Astrocyte (in vitro differentiated cells and primary cell): ENCODE results near the gene KRTAP5-3. TPM values are rescaled to one million over a fixed set of nuclear protein-coding genes. Genes with fewer than 3 reads are reported as not detected.

Experiments
- DNase-seq: peaks from one replicate; pipeline ENCODE4 v3.0.0-alpha.2; 2010; ENCODE audit warnings: low read depth
- FAIRE-seq: peaks from 2 replicates; lab custom pipeline; 2011; peaks lifted over from hg19 to GRCh38; lab: Jason Lieb, UNC
- H2AFZ ChIP-seq: 2 replicates; pipeline ENCODE4 v1.6.0; 2012; ENCODE audit warnings: low read depth, low read length, inconsistent platforms
- H3K27ac ChIP-seq: 2 replicates; pipeline ENCODE4 v1.5.1; 2011; ENCODE audit warnings: low read depth, low read length, inconsistent platforms
- H3K27me3 ChIP-seq: 2 replicates; pipeline ENCODE4 v1.6.0; 2011; ENCODE audit warnings: low read length, inconsistent platforms; ENCODE audit not compliant: insufficient read depth
- H3K36me3 ChIP-seq: 2 replicates; pipeline ENCODE4 v1.5.1; 2011; ENCODE audit warnings: low read length, inconsistent platforms; ENCODE audit not compliant: insufficient read depth
- H3K4me1 ChIP-seq: 2 replicates; pipeline ENCODE4 v1.5.1; 2011; ENCODE audit warnings: low read length, inconsistent platforms; ENCODE audit not compliant: insufficient read depth
- H3K4me2 ChIP-seq: 2 replicates; pipeline ENCODE4 v1.6.0; 2012; ENCODE audit warnings: low read length, inconsistent platforms
- H3K4me3 ChIP-seq: 2 replicates; pipeline ENCODE4 v1.5.1; 2011; ENCODE audit warnings: low read depth, mild to moderate bottlenecking, low read length, inconsistent platforms; ENCODE audit not compliant: insufficient read depth
- H3K79me2 ChIP-seq: 2 replicates; pipeline ENCODE4 v1.6.0; 2012; ENCODE audit warnings: mild to moderate bottlenecking, low read length, inconsistent platforms; ENCODE audit not compliant: insufficient read depth
- H3K9ac ChIP-seq: 2 replicates; pipeline ENCODE4 v1.6.0; 2012; ENCODE audit warnings: mild to moderate bottlenecking, low read length, inconsistent platforms
- H3K9me3 ChIP-seq: 2 replicates; pipeline ENCODE4 v1.5.1; 2012; ENCODE audit warnings: low read depth, mild to moderate bottlenecking, low read length, inconsistent platforms; ENCODE audit not compliant: insufficient read depth
- H4K20me1 ChIP-seq: 2 replicates; pipeline ENCODE4 v1.6.0; 2012; ENCODE audit warnings: low read length, inconsistent platforms; ENCODE audit not compliant: insufficient read depth
- H3K27ac Mint-ChIP-seq: one replicate; pipeline ENCODE4 v1.8.0; 2021; ENCODE audit warnings: mild to moderate bottlenecking, mixed read lengths; ENCODE audit not compliant: unreplicated experiment
- H3K27me3 Mint-ChIP-seq: one replicate; pipeline ENCODE4 v1.8.0; 2021; ENCODE audit warnings: low read depth, mixed read lengths; ENCODE audit not compliant: unreplicated experiment
- H3K36me3 Mint-ChIP-seq: one replicate; pipeline ENCODE4 v1.8.0; 2021; ENCODE audit warnings: low read depth, mixed read lengths; ENCODE audit not compliant: unreplicated experiment
- H3K4me1 Mint-ChIP-seq: one replicate; pipeline ENCODE4 v1.8.0; 2021; ENCODE audit warnings: low read depth, mixed read lengths; ENCODE audit not compliant: unreplicated experiment
- H3K4me3 Mint-ChIP-seq: one replicate; pipeline ENCODE4 v1.8.0; 2021; ENCODE audit warnings: mild to moderate bottlenecking, moderate library complexity, mixed read lengths; ENCODE audit not compliant: unreplicated experiment
- H3K9me3 Mint-ChIP-seq: one replicate; pipeline ENCODE4 v1.8.0; 2021; ENCODE audit warnings: mild to moderate bottlenecking, mixed read lengths; ENCODE audit not compliant: unreplicated experiment
- CTCF ChIP-seq: IDR thresholded peaks from 2 replicates; pipeline ENCODE4 v1.5.1; 2011; ENCODE audit warnings: low read depth, mild to moderate bottlenecking, inconsistent platforms, low read length, moderate library complexity; ENCODE audit not compliant: insufficient read depth
- EZH2 ChIP-seq: IDR thresholded peaks from 2 replicates; pipeline ENCODE4 v1.6.1; 2012; ENCODE audit warnings: mild to moderate bottlenecking, low read length, inconsistent platforms; ENCODE audit not compliant: insufficient read depth
- total RNA-seq: library from RNA; stranded (reverse); gene quantifications from 2 replicates; pipeline ENCODE4 v1.2.1, GENCODE V29; 2021

KRTAP5-3 gene
- total RNA-seq, 1 donor from 2014 or later: not detected

DNA sequence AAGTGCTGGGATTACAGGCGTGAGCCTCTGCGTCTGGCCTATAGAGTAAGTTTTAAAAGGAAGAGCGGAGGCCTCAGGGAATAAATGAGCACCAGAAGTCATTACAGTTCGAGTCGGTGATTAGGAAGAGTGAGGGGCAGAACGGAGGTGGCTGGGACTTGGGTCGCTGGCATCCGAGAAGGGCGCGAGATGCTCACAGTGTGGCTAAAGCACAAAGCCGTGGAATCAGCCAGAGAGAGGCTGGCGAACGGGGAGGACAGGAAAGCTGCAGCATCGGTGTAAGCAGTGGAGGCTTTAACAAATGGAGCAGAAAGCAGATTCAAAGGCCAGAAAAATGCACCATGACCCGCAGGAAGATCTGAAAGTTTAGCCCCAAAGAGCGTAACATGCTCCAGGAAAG, 16.4 kb upstream of the KRTAP5-3 start:
- no peaks in the 10 kb centered on the region for H3K4me1 ChIP-seq
- no peak for DNase-seq
- no peak for TF ChIP-seq CTCF
- TF ChIP-seq EZH2: no peak
- peaks cover 34% of the 10 kb centered on the region for H3K27me3 ChIP-seq
- Mint-ChIP-seq H3K27ac (no peak overlapping the region), H3K27me3 (peaks cover 65% of the 10 kb centered on the region), H3K4me1 (no peaks in the 10 kb centered on the region), H3K4me3 (no peak overlapping the region), H3K36me3 (no peaks in the 10 kb centered on the region), H3K9me3 (no peaks in the 10 kb centered on the region)
- no peaks in the 10 kb centered on the region for H3K79me2 ChIP-seq
- no peak overlapping the region for H2AFZ ChIP-seq
- no peaks in the 10 kb centered on the region for H4K20me1 ChIP-seq
- H3K36me3 ChIP-seq: no peaks in the 10 kb centered on the region
- H3K27ac ChIP-seq: no peak overlapping the region
- H3K9ac ChIP-seq: no peak overlapping the region
- H3K9me3 ChIP-seq: no peaks in the 10 kb centered on the region
- FAIRE-seq: no peak
- no peak overlapping the region for H3K4me2 ChIP-seq
- no peak overlapping the region for H3K4me3 ChIP-seq

- peaks cover 3% of the 10 kb centered on the region for H3K36me3 Mint-ChIP-seq
- Histone ChIP-seq H3K79me2 (no peaks in the 10 kb centered on the region), H3K4me2 (no peak overlapping the region), H4K20me1 (no peaks in the 10 kb centered on the region), H3K27me3 (peaks cover 28% of the 10 kb centered on the region), H3K27ac (no peak overlapping the region), H3K9me3 (no peaks in the 10 kb centered on the region), H2AFZ (no peak overlapping the region), H3K9ac (no peak overlapping the region), H3K4me3 (no peak overlapping the region), H3K36me3 (no peaks in the 10 kb centered on the region), H3K4me1 (no peaks in the 10 kb centered on the region)
- FAIRE-seq (no peak), DNase-seq (no peak)
- no peak for TF ChIP-seq EZH2
- H3K9me3 Mint-ChIP-seq: no peaks in the 10 kb centered on the region
- peaks cover 64% of the 10 kb centered on the region for H3K27me3 Mint-ChIP-seq
- H3K4me3 Mint-ChIP-seq: no peak overlapping the region
- no peak overlapping the region for H3K27ac Mint-ChIP-seq
- H3K4me1 Mint-ChIP-seq: no peaks in the 10 kb centered on the region
Observed at GRCh38 chr11:1623716-1624115, 15.5 kb upstream of the KRTAP5-3 start.

- FAIRE-seq: no peak
- no peaks in the 10 kb centered on the region for H3K4me1 ChIP-seq
- H3K27me3 ChIP-seq: peaks cover 16% of the 10 kb centered on the region
- H3K79me2 ChIP-seq: no peaks in the 10 kb centered on the region
- H3K4me3 ChIP-seq: no peak within 1 kb of the TSS
- no peak within 1 kb of the TSS for H3K4me2 ChIP-seq
- no peaks in the 10 kb centered on the region for H3K36me3 ChIP-seq
- H3K4me1 Mint-ChIP-seq: no peaks in the 10 kb centered on the region
- H4K20me1 ChIP-seq: no peaks in the 10 kb centered on the region
- peaks cover 59% of the 10 kb centered on the region for H3K27me3 Mint-ChIP-seq
- H3K27ac ChIP-seq: no peak within 1 kb of the TSS
- H3K9me3 ChIP-seq: no peaks in the 10 kb centered on the region
- no peak within 1 kb of the TSS for H3K27ac Mint-ChIP-seq
- TF ChIP-seq CTCF: no peak
- TF ChIP-seq EZH2: no peak
- peaks cover 7% of the 10 kb centered on the region for H3K9me3 Mint-ChIP-seq
- no peak within 1 kb of the TSS for H3K9ac ChIP-seq
- peaks cover 3% of the 10 kb centered on the region for H3K36me3 Mint-ChIP-seq
- peak within 1 kb of the TSS; percentile 29 for H3K4me3 Mint-ChIP-seq
- no peak within 1 kb of the TSS for H2AFZ ChIP-seq
- DNase-seq: no peak
Observed at GRCh38 chr11:1622086-1622485, 13.8 kb upstream of the KRTAP5-3 start, which contains the start of gene KRTAP5-4. Gene KRTAP5-4 (minus strand): TSS chr11:1622138. CDS start chr11:1622093, 45 bp downstream.
